Spleen (tissue), 11 donors: Measurements from ENCODE around the gene KIAA0586. TPM values are rescaled to one million over a fixed set of nuclear protein-coding genes. Genes with fewer than 3 reads are reported as not detected.

Source experiments
- DNase-seq: peaks from one replicate; pipeline ENCODE4 v3.0.0-alpha.2; 2020
- H3K27ac ChIP-seq, 8 donors: fragments of 200-600 bp; sonication (generic) in 7 of 8; 1 replicate in 4 of 8; 2 replicates in 4 of 8; pipeline versions ENCODE4 v1.5.0 to v1.8.0; 2016 to 2021; ENCODE audit warnings: inconsistent platforms in 4 of 8, mild to moderate bottlenecking in 4 of 8, moderate library complexity in 1 of 8
- H3K27me3 ChIP-seq, 7 donors: fragments of 200-600 bp; sonication (generic) in 6 of 7; replicated peaks in 1 of 7; 1 replicate in 4 of 7; 2 replicates in 3 of 7; pipeline versions ENCODE4 v1.5.0 to v1.8.0; 2016 to 2021; ENCODE audit warnings: inconsistent platforms in 3 of 7, mild to moderate bottlenecking in 1 of 7
- H3K36me3 ChIP-seq, 6 donors: fragments of 200-600 bp; sonication (generic) in 5 of 6; 1 replicate in 4 of 6; 2 replicates in 2 of 6; pipeline versions ENCODE4 v1.5.0 to v1.8.0; 2016 to 2021; ENCODE audit warnings: inconsistent platforms in 2 of 6
- H3K4me1 ChIP-seq, 6 donors: fragments of 200-600 bp; sonication (generic) in 5 of 6; 1 replicate in 3 of 6; 2 replicates in 3 of 6; pipeline versions ENCODE4 v1.5.0 to v1.8.0; 2016 to 2021; ENCODE audit warnings: inconsistent platforms in 3 of 6
- H3K4me3 ChIP-seq, 8 donors: fragments of 200-600 bp; sonication (generic) in 7 of 8; 1 replicate in 4 of 8; 2 replicates in 4 of 8; pipeline versions ENCODE4 v1.5.0 to v1.8.0; 2016 to 2021; ENCODE audit warnings: inconsistent platforms in 4 of 8, mild to moderate bottlenecking in 4 of 8, moderate library complexity in 2 of 8
- H3K9me3 ChIP-seq, 8 donors: fragments of 200-600 bp; sonication (generic) in 7 of 8; 1 replicate in 4 of 8; 2 replicates in 4 of 8; pipeline versions ENCODE4 v1.5.0 to v1.8.0; 2016 to 2021; ENCODE audit warnings: inconsistent platforms in 4 of 8
- POLR2A ChIP-seq, 3 donors: fragments of 450-650 bp; IDR thresholded peaks; one replicate each; pipeline ENCODE4 v1.5.1; 2017; ENCODE audit warnings: antibody characterized with exemption in 3 of 3, mild to moderate bottlenecking in 1 of 3
- POLR2AphosphoS5 ChIP-seq, 3 donors: sonication (generic); formaldehyde crosslinking; IDR thresholded peaks; one replicate each; pipeline ENCODE4 v1.5.1; 2017; ENCODE audit warnings: antibody characterized with exemption in 3 of 3
- WGBS, 5 donors: extraction: QIAGEN DNeasy Blood & Tissue Kit in 3 of 5; methylation state at CpG; one replicate each; pipeline versions ENCODE4 v1.1.5 to v1.1.7; 2013 to 2018; 5-methylcytosine and 5-hydroxymethylcytosine counted together
- intact Hi-C: fragments of 100-400 bp; cut with DNase I; formaldehyde crosslinking; loops from one replicate; pipeline ENCODE4 v1.15.0; 2023; ENCODE audit warnings: low total_unique reads
- polyA plus RNA-seq, 3 donors: library from polyadenylated mRNA; stranded (reverse); fragments of 200-250 nt; gene quantifications; one replicate each; pipeline ENCODE4 v1.2.1, GENCODE V29; 2013
- small RNA-seq, 4 donors: library from RNA; depleted of rRNA; stranded (forward); fragments of <200 nt; gene quantifications; one replicate each; pipeline ENCODE3, GENCODE V24; 2016
- total RNA-seq, 7 donors: library from RNA; depleted of rRNA in 3 of 7; stranded (reverse); fragments of >200 nt in 3 of 7; fragmentation: NEBNext Ultra II Directional in 4 of 7; extraction: Animal tissue kit (Norgen Biotek cat#: 25700) in 4 of 7; gene quantifications; one replicate each; pipeline versions ENCODE4 v1.1.0 to v1.2.1, GENCODE V29; 2016 to 2021
- TF ChIP-seq, protein P1 (sequence below), 11 experiments: fragments of 200-600 bp in 7 of 11; fragments of 450-650 bp in 4 of 11; sonication (generic) in 4 of 11; IDR thresholded peaks in 8 of 11; conservative IDR thresholded peaks in 3 of 11; 1 replicate in 7 of 11; 2 replicates in 4 of 11; pipeline versions ENCODE4 v1.4.0 to v1.8.0; 2016 to 2021; ENCODE audit warnings: antibody characterized with exemption in 11 of 11, inconsistent platforms in 4 of 11, mild to moderate bottlenecking in 1 of 11
- donor health status: healthy with polysubstance abuse.
- donor health status: DM: no; HTN: no; CAD: no; lungs with moderate emphysema.
- donor health status: DM: no; HTN: no; CAD: no.
- donor health status: Bipolar disorder and iron deficiency.
- donor health status: healthy.
- donor health status: DM: no; HTN: no; CAD: no.
- donor health status: DM: yes; HTN: yes; CAD: no.

The KIAA0586 gene
- total and polyA plus RNA-seq, 10 donors, result 4.7 to 27.5 (median 20.1) TPM

DNA sequence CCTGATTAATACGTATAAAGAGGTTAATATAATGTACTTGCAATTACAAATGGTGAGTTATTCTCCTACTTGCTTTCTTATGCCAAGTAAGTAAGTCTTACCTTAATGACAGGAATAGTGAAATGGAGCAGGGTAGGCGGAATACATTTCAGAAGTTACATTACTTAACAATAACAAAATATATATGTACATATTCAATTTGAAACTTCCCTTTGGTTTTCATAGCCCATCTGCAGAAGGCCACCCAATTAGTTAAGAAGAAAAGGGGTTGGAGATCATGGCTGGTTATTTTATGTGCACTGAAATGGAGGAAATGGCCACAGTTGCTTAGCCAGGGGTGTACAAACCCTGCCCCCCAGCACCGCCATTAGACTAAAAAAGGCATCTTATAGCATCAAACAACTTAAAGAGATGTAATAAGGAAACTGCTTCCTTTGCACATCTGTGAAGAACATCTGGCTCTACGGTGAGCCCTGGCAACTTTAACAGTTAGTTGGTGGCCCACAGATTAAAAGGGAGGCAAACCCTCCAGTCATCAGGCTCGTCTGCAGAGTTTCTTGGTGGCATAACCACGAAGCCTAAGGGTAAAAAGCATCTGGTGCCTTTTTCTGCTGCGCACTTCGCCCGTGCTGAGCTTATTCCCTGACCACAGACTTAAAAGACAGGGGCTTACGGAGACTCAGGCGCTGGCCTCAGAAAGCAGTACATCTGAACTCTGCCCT lies 171.4 kb downstream of the KIAA0586 start:
- no peaks in the 10 kb centered on the region for H3K4me1 ChIP-seq
- H3K27ac ChIP-seq, result no peak overlapping the region
- H3K4me3 ChIP-seq, result no peak overlapping the region
- TF ChIP-seq POLR2AphosphoS5 (IDR thresholded peaks at IDR 0.05) (no peak), POLR2A (IDR thresholded peaks at IDR 0.05) (no peak)
- TF ChIP-seq, protein P1, sequence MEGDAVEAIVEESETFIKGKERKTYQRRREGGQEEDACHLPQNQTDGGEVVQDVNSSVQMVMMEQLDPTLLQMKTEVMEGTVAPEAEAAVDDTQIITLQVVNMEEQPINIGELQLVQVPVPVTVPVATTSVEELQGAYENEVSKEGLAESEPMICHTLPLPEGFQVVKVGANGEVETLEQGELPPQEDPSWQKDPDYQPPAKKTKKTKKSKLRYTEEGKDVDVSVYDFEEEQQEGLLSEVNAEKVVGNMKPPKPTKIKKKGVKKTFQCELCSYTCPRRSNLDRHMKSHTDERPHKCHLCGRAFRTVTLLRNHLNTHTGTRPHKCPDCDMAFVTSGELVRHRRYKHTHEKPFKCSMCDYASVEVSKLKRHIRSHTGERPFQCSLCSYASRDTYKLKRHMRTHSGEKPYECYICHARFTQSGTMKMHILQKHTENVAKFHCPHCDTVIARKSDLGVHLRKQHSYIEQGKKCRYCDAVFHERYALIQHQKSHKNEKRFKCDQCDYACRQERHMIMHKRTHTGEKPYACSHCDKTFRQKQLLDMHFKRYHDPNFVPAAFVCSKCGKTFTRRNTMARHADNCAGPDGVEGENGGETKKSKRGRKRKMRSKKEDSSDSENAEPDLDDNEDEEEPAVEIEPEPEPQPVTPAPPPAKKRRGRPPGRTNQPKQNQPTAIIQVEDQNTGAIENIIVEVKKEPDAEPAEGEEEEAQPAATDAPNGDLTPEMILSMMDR (IDR thresholded peaks at IDR 0.05 in 8 of 11, conservative IDR thresholded peaks at IDR 0.05 in 3 of 11), result no peak
- no peaks in the 10 kb centered on the region for H3K9me3 ChIP-seq
- H3K36me3 ChIP-seq, result no peaks in the 10 kb centered on the region
- WGBS, 5 donors, result 67 to 78% (median 75%) methylated on average over 11 of the region's 11 CpGs
- intact Hi-C loops, result no loop called here
- no peak for DNase-seq
- no peaks in the 10 kb centered on the region for H3K27me3 ChIP-seq

GRCh38 chr14:58599707-58600106 lies 172.2 kb downstream of the KIAA0586 start:
- TF ChIP-seq POLR2AphosphoS5 (IDR thresholded peaks at IDR 0.05) (no peak), POLR2A (IDR thresholded peaks at IDR 0.05) (no peak)
- TF ChIP-seq, protein P1 (IDR thresholded peaks at IDR 0.05 in 8 of 11, conservative IDR thresholded peaks at IDR 0.05 in 3 of 11), result no peak
- Histone ChIP-seq H3K27ac (no peak overlapping the region), H3K36me3 (no peaks in the 10 kb centered on the region), H3K4me1 (no peaks in the 10 kb centered on the region), H3K27me3 (no peaks in the 10 kb centered on the region), H3K4me3 (no peak overlapping the region), H3K9me3 (no peaks in the 10 kb centered on the region)
- intact Hi-C loops, result no loop called here
- no peak for DNase-seq
- 87 to 100% (median 92%) methylated on average over 2 of the region's 2 CpGs for WGBS, 5 donors

Small RNA genes lying within 50 kb of the gene (small RNA-seq; reads per million reads assigned to genes)
- gene HSBP1P1 (0 reads per million in 4 donors), gene RF00019 (0 reads per million in 4 donors)

Other genes starting within 250 kb of the KIAA0586 start
- gene ACTR10, start 227.6 kb upstream of the KIAA0586 start, total RNA-seq, result 10 to 100 TPM; 42.0 to 69.9 (median 55.5) TPM
- gene ACTR10, start 227.6 kb upstream of the KIAA0586 start, polyA plus RNA-seq, result 10 to 100 TPM; 55.7 to 74.5 (median 60.1) TPM
- gene PSMA3, start 182.9 kb upstream of the KIAA0586 start, total RNA-seq, result 100 to 1,000 TPM in 5 of 7 donors, 10 to 100 TPM in 2; 91.7 to 156 (median 122) TPM
- gene PSMA3, start 182.9 kb upstream of the KIAA0586 start, polyA plus RNA-seq, result 100 to 1,000 TPM; 108 to 162 (median 119) TPM
- gene ARID4A, start 129.2 kb upstream of the KIAA0586 start, total RNA-seq, result 10 to 100 TPM; 34.5 to 55.0 (median 51.6) TPM
- gene ARID4A, start 129.2 kb upstream of the KIAA0586 start, polyA plus RNA-seq, result 1 to 10 TPM; 7.3 to 9.4 (median 8.3) TPM
- 1 to 10 TPM in 1 of 7 donors, under 1 TPM in 1, not detected in 5; 0.95 to 1.1 TPM for gene TOMM20L, start 31.8 kb upstream of the KIAA0586 start, total RNA-seq
- gene TOMM20L, start 31.8 kb upstream of the KIAA0586 start, polyA plus RNA-seq, result under 1 TPM in 1 of 3 donors, not detected in 2; 0.29 TPM
- gene TIMM9, start 188 bp upstream of the KIAA0586 start, total RNA-seq, result 10 to 100 TPM; 25.3 to 59.4 (median 29.2) TPM
- 10 to 100 TPM; 56.4 to 64.1 (median 56.6) TPM for gene TIMM9, start 188 bp upstream of the KIAA0586 start, polyA plus RNA-seq
- gene DACT1, start 210.2 kb downstream of the KIAA0586 start, total RNA-seq, result 10 to 100 TPM in 4 of 7 donors, 1 to 10 TPM in 3; 4.6 to 23.4 (median 10.4) TPM
- gene DACT1, start 210.2 kb downstream of the KIAA0586 start, polyA plus RNA-seq, result 1 to 10 TPM; 1.3 to 2.6 (median 2.2) TPM